Measurements from ENCODE around the gene ZNF620.

Gene ZNF620

GRCh38 chr3:40534283-40534682, 28.4 kb downstream of the ZNF620 start:
- Histone ChIP-seq H3K9me3 (ENCODE audit: control insufficient read depth, insufficient read depth, low read depth, low read length) (no peaks in the 10 kb centered on the region), H3K4me1 (ENCODE audit: control insufficient read depth, insufficient read depth, low read length) (no peaks in the 10 kb centered on the region), H3K36me3 (ENCODE audit: control insufficient read depth in 2 of 2, insufficient read depth in 1 of 2, low read length in 2 of 2) (peaks cover 27 to 81% of the 10 kb centered on the region in 2 experiments), H3K27ac (ENCODE audit: extremely low read depth, low read depth, low read length) (no peak overlapping the region), H3K4me3 (ENCODE audit: low read depth, low read length) (no peak overlapping the region)
- TF ChIP-seq ZBTB17 (tag by site-specific recombination; IDR thresholded peaks at IDR 0.05) (no peak), MZF1 (tag by site-specific recombination; IDR thresholded peaks at IDR 0.05; ENCODE audit: borderline replicate concordance) (no peak), PATZ1 (tag by site-specific recombination; IDR thresholded peaks at IDR 0.05) (no peak), ZNF704 (tag by site-specific recombination; IDR thresholded peaks at IDR 0.05) (no peak)
- POLR2A ChIA-PET = no interaction called here
- CTCF ChIA-PET = interaction anchor here (1.1 kb wide), 1 partner anchor 51 kb away, joined by 5 read pairs; no protein-coding TSS in a partner anchor

GRCh38 chr3:40546816-40547215, 41.0 kb downstream of the ZNF620 start:
- Histone ChIP-seq H3K27ac (ENCODE audit: extremely low read depth, low read depth, low read length) (no peak overlapping the region), H3K4me1 (ENCODE audit: control insufficient read depth, insufficient read depth, low read length) (no peaks in the 10 kb centered on the region), H3K9me3 (ENCODE audit: control insufficient read depth, insufficient read depth, low read depth, low read length) (no peaks in the 10 kb centered on the region), H3K36me3 (ENCODE audit: control insufficient read depth in 2 of 2, insufficient read depth in 1 of 2, low read length in 2 of 2) (no peaks in the 10 kb centered on the region), H3K4me3 (ENCODE audit: low read depth, low read length) (no peak overlapping the region)
- TF ChIP-seq ZNF366 (tag by site-specific recombination; conservative IDR thresholded peaks at IDR 0.05) = peak; percentile 24; the same call in 1 of the 2 replicates
- no peak for TF ChIP-seq ZNF514 (tag by site-specific recombination; IDR thresholded peaks at IDR 0.05)
- POLR2A ChIA-PET = no interaction called here
- CTCF ChIA-PET = no interaction called here

- TF ChIP-seq ZNF354C (tag by site-specific recombination; IDR thresholded peaks at IDR 0.05; ENCODE audit: borderline replicate concordance, low read depth) (no peak), MZF1 (tag by site-specific recombination; IDR thresholded peaks at IDR 0.05; ENCODE audit: borderline replicate concordance) (no peak), ZNF544 (tag by site-specific recombination; IDR thresholded peaks at IDR 0.05) (no peak), KLF16 (tag by site-specific recombination; IDR thresholded peaks at IDR 0.05) (no peak), WT1 (tag by site-specific recombination; IDR thresholded peaks at IDR 0.05) (no peak), ZNF16 (tag by site-specific recombination; IDR thresholded peaks at IDR 0.05; ENCODE audit: low read depth) (no peak), ZFP3 (tag by site-specific recombination; IDR thresholded peaks at IDR 0.05; ENCODE audit: low read depth) (no peak)
- ChIA-PET CTCF (no interaction called here), POLR2A (no interaction called here)
- H3K27ac ChIP-seq (ENCODE audit: extremely low read depth, low read depth, low read length) = no peak overlapping the region
- no peak overlapping the region for H3K4me3 ChIP-seq (ENCODE audit: low read depth, low read length)
- H3K9me3 ChIP-seq (ENCODE audit: control insufficient read depth, insufficient read depth, low read depth, low read length) = no peaks in the 10 kb centered on the region
- H3K36me3 ChIP-seq (ENCODE audit: control insufficient read depth in 2 of 2, insufficient read depth in 1 of 2, low read length in 2 of 2) = no peaks in the 10 kb centered on the region
- H3K4me1 ChIP-seq (ENCODE audit: control insufficient read depth, insufficient read depth, low read length) = no peaks in the 10 kb centered on the region
Observed at GRCh38 chr3:40550167-40550566, 44.3 kb downstream of the ZNF620 start.

GRCh38 chr3:40557575-40558161, 51.8 kb downstream of the ZNF620 start:
- Histone ChIP-seq H3K36me3 (ENCODE audit: control insufficient read depth in 2 of 2, insufficient read depth in 1 of 2, low read length in 2 of 2) (no peaks in the 10 kb centered on the region), H3K4me1 (ENCODE audit: control insufficient read depth, insufficient read depth, low read length) (no peaks in the 10 kb centered on the region), H3K27ac (ENCODE audit: extremely low read depth, low read depth, low read length) (no peak overlapping the region), H3K4me3 (ENCODE audit: low read depth, low read length) (no peak overlapping the region), H3K9me3 (ENCODE audit: control insufficient read depth, insufficient read depth, low read depth, low read length) (no peaks in the 10 kb centered on the region)
- CTCF ChIA-PET = interaction anchor here (0.6 to 1.1 kb wide), 3 partner anchors 22 to 1995 kb away, joined by 3 to 8 read pairs (median 4); no protein-coding TSS in a partner anchor
- POLR2A ChIA-PET = no interaction called here
- TF ChIP-seq PRDM1 (tag by site-specific recombination; IDR thresholded peaks at IDR 0.05) (no peak), OSR2 (tag by site-specific recombination; IDR thresholded peaks at IDR 0.05) (no peak), TRIM28 (IDR thresholded peaks at IDR 0.05; ENCODE audit: borderline replicate concordance, low read length) (no peak), SP2 (tag by site-specific recombination; IDR thresholded peaks at IDR 0.05) (no peak), AEBP2 (tag by site-specific recombination; IDR thresholded peaks at IDR 0.05; ENCODE audit: borderline replicate concordance) (no peak), ZNF221 (tag by site-specific recombination; IDR thresholded peaks at IDR 0.05; ENCODE audit: borderline replicate concordance) (no peak), MEIS1 (CRISPR knock-in tag; IDR thresholded peaks at IDR 0.05; ENCODE audit: borderline replicate concordance) (no peak), IKZF3 (tag by site-specific recombination; IDR thresholded peaks at IDR 0.05) (no peak), ZNF48 (tag by site-specific recombination; IDR thresholded peaks at IDR 0.05) (no peak), ZNF157 (tag by site-specific recombination; IDR thresholded peaks at IDR 0.05) (no peak), ZNF776 (tag by site-specific recombination; IDR thresholded peaks at IDR 0.05; ENCODE audit: borderline replicate concordance) (no peak), ZNF639 (tag by site-specific recombination; IDR thresholded peaks at IDR 0.05) (no peak)

Measured in HEK293 (cell line).